GM18951 (cell line): Measurements from ENCODE around the gene CRACDL.
"Not testable (repeated sequence)": the region's sequence is repeated elsewhere in the genome, so short reads cannot be mapped to it uniquely, and the experiment has no call there.

Experiments
- POLR2A ChIP-seq: IDR thresholded peaks from 4 replicates; pipeline ENCODE4 v1.6.1; 2011; ENCODE audit warnings: mild to moderate bottlenecking; ENCODE audit not compliant: insufficient read length, insufficient read depth; ENCODE audit errors: extremely low read depth
- in situ Hi-C: fragments of 300-500 bp; cut with MboI; formaldehyde crosslinking; loops from one replicate; pipeline ENCODE4 v1.12.0; 2022; ENCODE audit warnings: low sequenced_read_pairs, mixed read lengths, inconsistent platforms; ENCODE audit not compliant: unreplicated experiment

Gene CRACDL

GRCh38 chr2:98907385-98907784 is 28.6 kb downstream of the CRACDL start:
- in situ Hi-C loops: no loop called here

GRCh38 chr2:98903767-98904485 is 32.1 kb downstream of the CRACDL start:
- TF ChIP-seq POLR2A: no peak
- in situ Hi-C loops: no loop called here

More at GRCh38 chr2:98907385-98907784, 28.6 kb downstream of the CRACDL start:
- TF ChIP-seq POLR2A: no peak

GRCh38 chr2:98903064-98903355 is 33.0 kb downstream of the CRACDL start:
- no peak for TF ChIP-seq POLR2A
- in situ Hi-C loops: no loop called here

GRCh38 chr2:98902209-98903063 is 33.6 kb downstream of the CRACDL start:
- TF ChIP-seq POLR2A: no peak
- in situ Hi-C loops: no loop called here

- TF ChIP-seq POLR2A: no peak
- in situ Hi-C loops: no loop called here
Observed at GRCh38 chr2:98901702-98902101, 34.3 kb downstream of the CRACDL start.

GRCh38 chr2:98901291-98901690 is 34.7 kb downstream of the CRACDL start:
- no peak for TF ChIP-seq POLR2A
- in situ Hi-C loops: no loop called here

- TF ChIP-seq POLR2A: no peak
- in situ Hi-C loops: no loop called here
Observed at GRCh38 chr2:98900721-98901120, 35.3 kb downstream of the CRACDL start.

- in situ Hi-C loops: not testable (repeated sequence)
Observed at GRCh38 chr2:98899703-98900078, 36.3 kb downstream of the CRACDL start.

GRCh38 chr2:98899041-98899702 is 36.9 kb downstream of the CRACDL start:
- no peak for TF ChIP-seq POLR2A
- in situ Hi-C loops: no loop called here

GRCh38 chr2:98898423-98898841 is 37.6 kb downstream of the CRACDL start:
- in situ Hi-C loops: no loop called here
- no peak for TF ChIP-seq POLR2A

GRCh38 chr2:98897746-98898145 is 38.3 kb downstream of the CRACDL start:
- TF ChIP-seq POLR2A: no peak
- in situ Hi-C loops: no loop called here

- in situ Hi-C loops: no loop called here
- TF ChIP-seq POLR2A: no peak
Observed at GRCh38 chr2:98896944-98897343, 39.1 kb downstream of the CRACDL start.

- TF ChIP-seq POLR2A: no peak
- in situ Hi-C loops: no loop called here
Observed at GRCh38 chr2:98896416-98896815, 39.6 kb downstream of the CRACDL start.

- TF ChIP-seq POLR2A: no peak
- in situ Hi-C loops: no loop called here
Observed at GRCh38 chr2:98895901-98896300, 40.1 kb downstream of the CRACDL start.
